GM10266 (cell line): ENCODE results near the gene CGB7.
A peak's percentile ranks its signal among the peaks of the same experiment; 100 is the strongest.

Experiments used
- DNase-seq: peaks from one replicate; pipeline ENCODE4 v3.0.0; 2012; ENCODE audit errors: extremely low spot score
- TF ChIP-seq, protein P1 (sequence below): IDR thresholded peaks from 2 replicates; pipeline ENCODE4 v1.5.1; 2012; ENCODE audit warnings: mild to moderate bottlenecking, low read depth; ENCODE audit not compliant: control insufficient read depth, insufficient read depth; ENCODE audit errors: missing control alignments

CGB7 gene

GRCh38 chr19:49057636-49058234, at the start of gene CGB7:
Gene CGB7 (minus strand): TSS chr19:49057749. CDS start chr19:49055375, 2,374 bp downstream.
- peak; percentile 50 for DNase-seq
- TF ChIP-seq, protein P1, sequence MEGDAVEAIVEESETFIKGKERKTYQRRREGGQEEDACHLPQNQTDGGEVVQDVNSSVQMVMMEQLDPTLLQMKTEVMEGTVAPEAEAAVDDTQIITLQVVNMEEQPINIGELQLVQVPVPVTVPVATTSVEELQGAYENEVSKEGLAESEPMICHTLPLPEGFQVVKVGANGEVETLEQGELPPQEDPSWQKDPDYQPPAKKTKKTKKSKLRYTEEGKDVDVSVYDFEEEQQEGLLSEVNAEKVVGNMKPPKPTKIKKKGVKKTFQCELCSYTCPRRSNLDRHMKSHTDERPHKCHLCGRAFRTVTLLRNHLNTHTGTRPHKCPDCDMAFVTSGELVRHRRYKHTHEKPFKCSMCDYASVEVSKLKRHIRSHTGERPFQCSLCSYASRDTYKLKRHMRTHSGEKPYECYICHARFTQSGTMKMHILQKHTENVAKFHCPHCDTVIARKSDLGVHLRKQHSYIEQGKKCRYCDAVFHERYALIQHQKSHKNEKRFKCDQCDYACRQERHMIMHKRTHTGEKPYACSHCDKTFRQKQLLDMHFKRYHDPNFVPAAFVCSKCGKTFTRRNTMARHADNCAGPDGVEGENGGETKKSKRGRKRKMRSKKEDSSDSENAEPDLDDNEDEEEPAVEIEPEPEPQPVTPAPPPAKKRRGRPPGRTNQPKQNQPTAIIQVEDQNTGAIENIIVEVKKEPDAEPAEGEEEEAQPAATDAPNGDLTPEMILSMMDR: no peak

DNA sequence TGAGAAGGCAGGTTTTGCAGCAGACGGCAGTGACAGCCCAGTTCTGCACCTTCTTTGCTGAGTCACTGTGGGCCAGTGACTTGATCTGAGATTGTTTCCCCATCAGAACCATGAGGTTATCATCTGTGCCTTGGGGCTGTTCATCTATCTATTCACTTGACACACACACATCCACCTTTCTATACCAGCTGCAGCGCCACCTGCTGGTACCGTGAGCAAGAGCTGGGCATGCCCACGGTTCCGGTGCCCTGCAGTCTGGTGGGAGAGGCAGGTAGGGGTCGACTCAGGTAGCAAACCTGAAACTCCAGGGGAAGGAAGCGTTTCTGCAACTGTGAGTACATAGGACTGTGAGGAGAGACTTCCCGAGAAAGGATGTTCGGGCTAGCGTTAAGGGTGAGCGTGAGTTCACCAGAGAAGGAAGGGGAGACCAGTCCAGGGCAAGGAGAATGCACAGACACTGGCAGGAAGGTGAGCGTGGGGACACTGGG, 49.1 kb upstream of the CGB7 start:
- peak; percentile 65 for DNase-seq
- TF ChIP-seq, protein P1: peak; percentile 83

DNA sequence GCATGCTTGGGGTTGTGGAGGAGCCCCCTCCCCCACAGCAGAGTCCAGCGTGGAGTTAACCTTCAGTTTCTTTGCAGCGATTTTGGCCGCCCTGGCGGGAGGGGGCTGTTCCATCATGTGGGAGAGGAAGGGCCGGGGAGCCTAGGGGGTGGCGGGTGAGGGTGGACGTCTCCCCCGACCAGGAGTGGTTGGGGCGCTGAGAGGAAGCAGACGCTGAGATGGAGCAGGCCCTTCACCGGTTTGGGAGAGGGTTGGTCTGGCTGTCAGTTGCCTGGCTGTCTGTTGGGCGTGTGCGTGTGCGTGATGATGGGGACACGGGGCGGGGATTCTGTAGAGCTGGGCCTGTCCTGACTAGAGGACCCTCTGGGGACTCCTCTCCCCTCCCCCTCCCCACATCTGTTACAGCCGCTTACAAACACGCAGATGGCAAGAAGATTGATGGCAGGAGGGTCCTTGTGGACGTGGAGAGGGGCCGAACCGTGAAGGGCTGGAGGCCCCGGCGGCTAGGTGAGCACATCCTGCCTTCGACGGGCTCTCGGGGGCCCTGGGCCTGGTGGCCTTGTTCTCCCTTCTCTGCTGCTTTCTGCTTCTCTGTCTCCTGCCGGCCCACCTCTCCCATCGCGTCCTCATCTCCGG, 46.8 kb upstream of the CGB7 start:
- DNase-seq: no peak
- TF ChIP-seq, protein P1: no peak

GRCh38 chr19:49103331-49104085, 46.0 kb upstream of the CGB7 start:
- DNase-seq: no peak
- TF ChIP-seq, protein P1: no peak

DNA sequence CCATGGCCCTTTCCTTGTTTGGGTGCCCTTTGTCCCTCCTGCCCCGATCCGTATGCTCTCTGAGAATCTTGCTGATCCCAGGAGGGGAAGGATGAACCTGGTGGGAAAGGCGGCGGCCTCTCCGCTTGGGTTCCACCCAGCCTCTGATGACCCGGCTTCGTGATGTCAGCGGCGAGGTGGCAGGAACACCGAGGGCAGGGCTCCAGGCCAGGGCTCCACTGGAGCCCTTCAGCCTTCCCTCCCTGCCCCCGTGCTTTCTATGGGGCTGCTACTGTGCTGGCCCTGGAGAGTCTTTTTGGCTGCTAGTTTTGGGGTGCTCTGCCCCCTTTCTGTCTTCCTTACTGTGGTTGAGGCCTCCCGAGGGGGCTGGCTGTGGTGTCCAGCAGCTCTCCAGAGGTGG, 44.8 kb upstream of the CGB7 start:
- TF ChIP-seq, protein P1: no peak
- DNase-seq: no peak

DNA sequence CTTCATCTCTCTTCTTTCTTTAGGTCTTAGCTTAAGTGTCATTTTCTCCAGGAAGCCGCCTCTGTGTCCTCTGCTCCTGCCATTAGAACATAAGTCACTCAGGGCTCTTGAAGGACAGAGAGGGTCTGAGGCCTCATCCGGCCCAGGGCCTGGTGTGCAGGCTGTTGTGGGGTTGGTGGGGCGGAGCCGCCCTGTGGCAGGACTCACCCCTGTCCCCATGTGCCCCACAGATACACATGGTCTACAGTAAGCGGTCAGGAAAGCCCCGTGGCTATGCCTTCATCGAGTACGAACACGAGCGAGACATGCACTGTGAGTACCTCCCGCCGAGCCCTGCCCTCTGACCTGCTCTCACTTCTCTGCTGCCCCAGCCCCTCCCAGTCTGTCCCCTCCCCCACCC, 43.6 kb upstream of the CGB7 start:
- TF ChIP-seq, protein P1: no peak
- DNase-seq: no peak
